Ascending aorta (tissue), 2 donors: ENCODE measurements around the gene ATOH7. TPM values are rescaled to one million over a fixed set of nuclear protein-coding genes. Genes with fewer than 3 reads are reported as not detected.

Experiments
- DNase-seq, 2 donors: peaks; one replicate each; pipeline ENCODE4 v3.0.0-alpha.2; 2019; ENCODE audit warnings: low spot score in 2 of 2
- H3K27ac ChIP-seq, 2 donors: fragments of 200-600 bp; sonication (generic); one replicate each; pipeline ENCODE4 v1.5.1; 2016 to 2017; ENCODE audit warnings: mild to moderate bottlenecking in 1 of 2
- H3K27me3 ChIP-seq: fragments of 200-600 bp; sonication (generic); one replicate; pipeline ENCODE4 v1.5.1; 2017
- H3K36me3 ChIP-seq, 2 donors: fragments of 200-600 bp; sonication (generic); one replicate each; pipeline ENCODE4 v1.5.1; 2016
- H3K4me1 ChIP-seq, 2 donors: fragments of 200-600 bp; sonication (generic); one replicate each; pipeline ENCODE4 v1.5.1; 2016 to 2017; ENCODE audit warnings: mild to moderate bottlenecking in 1 of 2
- H3K4me3 ChIP-seq, 2 donors: fragments of 200-600 bp; sonication (generic); one replicate each; pipeline ENCODE4 v1.5.1; 2016 to 2017; ENCODE audit warnings: mild to moderate bottlenecking in 1 of 2
- H3K9me3 ChIP-seq, 2 donors: fragments of 200-600 bp; sonication (generic); one replicate each; pipeline ENCODE4 v1.5.1; 2016
- intact Hi-C: fragments of 100-400 bp; cut with DNase I; formaldehyde crosslinking; loops from one replicate; pipeline ENCODE4 v1.15.1; 2023
- total RNA-seq: library from RNA; depleted of rRNA; stranded (reverse); fragments of >200 nt; gene quantifications from one replicate; pipeline ENCODE4 v1.1.0, GENCODE V29; 2016
- TF ChIP-seq, protein P1 (sequence below), 3 experiments: fragments of 200-600 bp in 2 of 3; fragments of 450-650 bp in 1 of 3; sonication (generic) in 2 of 3; IDR thresholded peaks; one replicate each; pipeline ENCODE4 v1.5.1; 2016 to 2019; ENCODE audit warnings: antibody characterized with exemption in 3 of 3, mild to moderate bottlenecking in 1 of 3, moderate library complexity in 1 of 3

ATOH7 gene
- total RNA-seq, 1 donor from 2014 or later: not detected

DNA sequence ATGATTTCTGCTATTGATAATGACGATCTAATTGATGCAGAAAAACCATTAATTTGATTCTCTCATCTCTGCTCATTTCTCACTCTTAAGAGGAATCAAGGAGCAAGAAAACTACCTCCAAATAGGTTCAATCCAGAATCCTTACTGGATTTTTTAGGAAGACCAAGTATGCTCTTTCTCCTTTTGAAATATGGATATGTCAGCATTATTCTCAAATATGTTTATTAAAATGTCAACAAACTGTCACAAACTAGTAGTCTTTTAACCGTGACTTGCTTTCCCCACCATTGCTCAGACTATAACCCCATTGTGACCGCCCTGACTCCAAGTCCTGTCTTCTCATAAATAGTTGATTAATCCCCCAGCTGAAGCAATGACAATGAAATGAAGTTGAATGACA is 1.1 kb upstream of the ATOH7 start:
- DNase-seq: no peak
- Histone ChIP-seq H3K36me3 (no peaks in the 10 kb centered on the region), H3K27ac (no peak overlapping the region), H3K4me1 (peaks cover 0 to 2% of the 10 kb centered on the region in 2 donors), H3K9me3 (no peaks in the 10 kb centered on the region), H3K4me3 (no peak overlapping the region), H3K27me3 (no peaks in the 10 kb centered on the region)
- intact Hi-C loops: no loop called here
- TF ChIP-seq, protein P1, sequence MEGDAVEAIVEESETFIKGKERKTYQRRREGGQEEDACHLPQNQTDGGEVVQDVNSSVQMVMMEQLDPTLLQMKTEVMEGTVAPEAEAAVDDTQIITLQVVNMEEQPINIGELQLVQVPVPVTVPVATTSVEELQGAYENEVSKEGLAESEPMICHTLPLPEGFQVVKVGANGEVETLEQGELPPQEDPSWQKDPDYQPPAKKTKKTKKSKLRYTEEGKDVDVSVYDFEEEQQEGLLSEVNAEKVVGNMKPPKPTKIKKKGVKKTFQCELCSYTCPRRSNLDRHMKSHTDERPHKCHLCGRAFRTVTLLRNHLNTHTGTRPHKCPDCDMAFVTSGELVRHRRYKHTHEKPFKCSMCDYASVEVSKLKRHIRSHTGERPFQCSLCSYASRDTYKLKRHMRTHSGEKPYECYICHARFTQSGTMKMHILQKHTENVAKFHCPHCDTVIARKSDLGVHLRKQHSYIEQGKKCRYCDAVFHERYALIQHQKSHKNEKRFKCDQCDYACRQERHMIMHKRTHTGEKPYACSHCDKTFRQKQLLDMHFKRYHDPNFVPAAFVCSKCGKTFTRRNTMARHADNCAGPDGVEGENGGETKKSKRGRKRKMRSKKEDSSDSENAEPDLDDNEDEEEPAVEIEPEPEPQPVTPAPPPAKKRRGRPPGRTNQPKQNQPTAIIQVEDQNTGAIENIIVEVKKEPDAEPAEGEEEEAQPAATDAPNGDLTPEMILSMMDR (IDR thresholded peaks at IDR 0.05): no peak

DNA sequence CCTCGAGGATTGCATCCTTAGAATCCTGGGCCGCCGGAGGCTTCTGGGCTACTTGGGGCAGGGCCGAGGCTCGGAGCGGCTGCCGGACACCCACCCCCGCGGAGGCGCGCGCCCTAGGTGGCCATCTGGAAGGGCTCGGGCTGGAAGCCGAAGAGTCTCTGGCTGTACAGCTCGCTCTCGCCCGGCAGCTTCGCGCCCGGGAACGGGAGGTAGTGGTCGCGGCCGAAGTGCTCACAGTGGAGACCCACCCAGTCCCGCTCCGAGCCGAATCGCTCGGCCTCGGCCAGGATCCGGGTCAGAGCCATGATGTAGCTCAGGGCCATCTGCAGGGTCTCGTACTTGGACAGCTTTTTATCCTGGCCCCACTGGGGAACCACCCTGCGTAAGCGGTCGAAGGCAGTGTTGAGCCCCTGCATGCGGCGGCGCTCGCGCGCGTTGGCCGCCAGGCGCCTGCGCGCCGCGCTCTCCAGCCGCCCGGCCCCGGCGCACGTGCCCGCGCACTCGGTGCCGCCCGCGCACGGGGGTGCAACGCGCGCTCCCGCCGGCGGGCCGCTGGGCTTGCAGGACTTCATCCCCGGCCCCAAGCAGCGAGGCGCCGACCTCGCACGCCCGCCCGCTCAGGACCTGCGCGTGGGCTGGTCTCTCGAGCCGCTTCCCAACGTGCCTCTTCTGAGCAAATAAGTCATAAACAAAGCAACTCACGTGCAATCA is 652 bp downstream of the ATOH7 start:
- TF ChIP-seq, protein P1 (IDR thresholded peaks at IDR 0.05): no peak
- no peaks in the 10 kb centered on the region for H3K27me3 ChIP-seq
- H3K4me3 ChIP-seq: peak overlapping the region; percentile 58 to 72
- H3K36me3 ChIP-seq: no peaks in the 10 kb centered on the region
- no peaks in the 10 kb centered on the region for H3K9me3 ChIP-seq
- H3K4me1 ChIP-seq: peaks cover 0 to 2% of the 10 kb centered on the region in 2 donors
- peak in 1 of 2 donors; percentile 65 for DNase-seq
- intact Hi-C loops: no loop called here
- no peak overlapping the region for H3K27ac ChIP-seq

DNA sequence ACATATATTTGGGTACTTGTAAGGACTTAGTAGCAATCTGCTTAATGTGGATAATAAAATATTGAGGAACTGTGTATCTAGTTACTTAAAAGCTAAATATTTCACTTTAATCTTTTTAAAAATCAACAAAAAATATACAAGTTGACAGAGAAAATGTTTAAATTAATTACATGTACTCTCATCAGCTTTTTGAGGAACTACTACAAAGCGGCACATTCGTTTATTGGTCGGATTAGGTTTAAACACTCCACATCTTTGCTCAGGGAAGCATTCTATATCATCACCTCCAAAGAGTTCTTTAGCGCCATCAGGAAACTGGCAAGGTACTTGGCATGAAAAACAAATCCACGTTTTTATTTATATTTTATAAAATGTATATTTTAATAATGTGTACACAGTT is 1.6 kb downstream of the ATOH7 start:
- no peak for DNase-seq
- Histone ChIP-seq H3K27ac (no peak overlapping the region), H3K27me3 (no peaks in the 10 kb centered on the region), H3K36me3 (no peaks in the 10 kb centered on the region), H3K4me1 (peaks cover 0 to 2% of the 10 kb centered on the region in 2 donors), H3K4me3 (no peak overlapping the region), H3K9me3 (no peaks in the 10 kb centered on the region)
- intact Hi-C loops: no loop called here
- TF ChIP-seq, protein P1 (IDR thresholded peaks at IDR 0.05): no peak

DNA sequence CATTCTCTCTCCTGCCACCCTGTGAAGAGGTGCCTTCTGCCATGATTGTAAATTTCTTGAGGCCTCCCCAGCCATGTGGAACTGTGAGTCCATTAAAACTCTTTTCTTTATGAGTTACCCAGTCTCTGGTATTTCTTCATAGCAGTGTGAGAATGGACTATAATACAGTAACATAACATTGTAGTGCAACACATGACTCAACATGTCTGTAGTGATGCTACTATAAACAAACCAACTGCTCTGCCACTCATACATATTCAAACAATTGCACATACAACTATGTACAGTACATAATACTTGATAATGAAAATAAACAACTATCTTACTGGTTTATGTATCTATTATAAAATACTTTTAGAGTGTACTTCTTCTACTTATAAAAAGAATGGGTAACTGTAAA is 7.1 kb downstream of the ATOH7 start:
- Histone ChIP-seq H3K36me3 (no peaks in the 10 kb centered on the region), H3K9me3 (no peaks in the 10 kb centered on the region), H3K4me1 (no peaks in the 10 kb centered on the region), H3K27me3 (no peaks in the 10 kb centered on the region), H3K27ac (no peak overlapping the region), H3K4me3 (no peak overlapping the region)
- DNase-seq: no peak
- TF ChIP-seq, protein P1 (IDR thresholded peaks at IDR 0.05): no peak
- intact Hi-C loops: no loop called here

DNA sequence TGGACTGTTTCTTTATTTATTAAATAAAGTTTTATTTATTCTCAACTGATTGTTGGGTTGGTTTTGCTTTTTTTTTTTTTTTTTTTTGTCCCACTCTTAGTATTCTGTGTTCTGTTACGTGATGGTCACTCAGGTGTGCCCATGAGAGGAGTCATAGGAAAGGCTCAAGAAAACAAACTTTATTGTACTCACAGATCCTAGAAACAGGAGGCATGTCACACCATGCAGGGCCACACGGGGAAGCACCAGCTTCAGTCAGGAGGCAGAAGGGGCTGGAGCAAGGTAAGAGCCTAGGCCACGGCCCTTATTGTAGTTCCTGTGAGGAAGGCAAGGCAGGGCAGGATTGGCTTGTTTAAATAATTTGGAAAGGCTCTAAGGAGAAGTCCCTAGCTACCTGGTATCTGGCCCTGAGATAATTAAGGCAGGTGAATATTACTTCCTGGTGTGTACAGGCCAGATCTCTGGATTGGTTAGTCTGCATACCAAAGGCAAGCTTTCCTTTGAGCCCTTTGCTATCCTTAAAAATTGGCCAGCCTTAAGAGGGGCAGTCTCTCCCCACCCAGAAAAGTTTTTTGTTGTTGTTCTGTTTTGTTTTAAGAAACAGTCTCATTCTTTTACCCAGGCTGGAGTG is 8.3 kb downstream of the ATOH7 start:
- Histone ChIP-seq H3K27me3 (no peaks in the 10 kb centered on the region), H3K9me3 (no peaks in the 10 kb centered on the region), H3K4me1 (no peaks in the 10 kb centered on the region), H3K4me3 (no peak overlapping the region), H3K27ac (no peak overlapping the region), H3K36me3 (no peaks in the 10 kb centered on the region)
- TF ChIP-seq, protein P1 (IDR thresholded peaks at IDR 0.05): no peak
- DNase-seq: no peak
- intact Hi-C loops: no loop called here
